KOPT-K1 (cell line): Measurements from ENCODE around the gene RNU2-1.
"Not testable (repeated sequence)": the region's sequence is repeated elsewhere in the genome, so short reads cannot be mapped to it uniquely, and the experiment has no call there.

ENCODE experiments used
- H3K27ac ChIP-seq: fragments of 200-600 bp; sonication (generic); 2 replicates; pipeline ENCODE4 v1.5.1; 2016; ENCODE audit warnings: antibody characterized with exemption, mild to moderate bottlenecking, low read depth, low read length; ENCODE audit not compliant: poor library complexity, severe bottlenecking
- H3K36me3 ChIP-seq: fragments of 200-600 bp; sonication (generic); 2 replicates; pipeline ENCODE4 v1.5.1; 2017; ENCODE audit warnings: antibody characterized with exemption, mild to moderate bottlenecking, low read length, moderate library complexity; ENCODE audit not compliant: insufficient read depth
- H3K9me3 ChIP-seq: fragments of 200-600 bp; sonication (generic); 2 replicates; pipeline ENCODE4 v1.5.1; 2017; ENCODE audit warnings: antibody characterized with exemption, low read length, mild to moderate bottlenecking; ENCODE audit not compliant: insufficient read depth, poor library complexity, severe bottlenecking

RNU2-1 gene

DNA sequence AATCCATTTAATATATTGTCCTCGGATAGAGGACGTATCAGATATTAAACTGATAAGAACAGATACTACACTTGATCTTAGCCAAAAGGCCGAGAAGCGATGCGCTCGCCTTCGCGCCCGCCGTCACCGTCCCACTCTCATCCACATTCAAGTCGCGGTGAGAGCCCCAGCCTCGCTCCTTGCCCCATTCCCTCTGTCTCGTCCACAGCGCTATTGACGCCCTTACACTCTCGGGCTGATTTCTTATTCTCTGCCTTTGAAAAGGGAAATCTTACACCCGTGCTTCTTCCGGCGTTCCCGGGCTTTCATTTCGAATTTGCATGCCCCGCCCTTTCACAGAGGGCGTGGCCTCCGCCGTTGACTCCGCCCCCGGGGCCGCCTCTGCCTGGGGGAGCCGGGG lies at the start of gene RNU2-1:
Gene RNU2-1, minus strand, starts transcription at position 101 of the 400 bp plus-strand sequence.
- H3K36me3 ChIP-seq, H3K27ac ChIP-seq, H3K9me3 ChIP-seq: not testable (repeated sequence)

- not testable (repeated sequence) for H3K9me3 ChIP-seq, H3K27ac ChIP-seq, H3K36me3 ChIP-seq
These were observed 39.1 kb upstream of the RNU2-1 start for GRCh38 chr17:43272914-43273313.

DNA sequence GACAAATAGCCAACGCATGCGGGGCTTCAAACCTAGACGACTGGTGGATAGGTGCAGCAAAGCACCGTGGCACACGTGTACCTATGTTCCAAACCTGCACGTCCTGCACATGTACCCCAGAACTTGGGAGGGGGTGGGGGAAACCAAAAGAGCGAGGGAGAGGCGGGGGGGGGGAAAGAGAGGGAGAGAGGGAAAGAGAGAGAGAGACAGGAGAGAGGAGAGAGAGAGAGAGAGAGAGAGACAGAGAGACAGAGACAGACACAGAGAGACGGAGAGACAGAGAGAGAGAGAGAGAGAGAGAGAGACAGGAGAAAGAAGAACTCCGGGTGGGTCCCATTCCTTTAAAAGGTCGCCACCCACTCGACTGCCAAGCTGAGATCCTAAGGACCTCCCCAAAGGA lies 38.7 kb upstream of the RNU2-1 start:
- H3K27ac ChIP-seq, H3K9me3 ChIP-seq, H3K36me3 ChIP-seq: not testable (repeated sequence)

- not testable (repeated sequence) for H3K9me3 ChIP-seq, H3K27ac ChIP-seq, H3K36me3 ChIP-seq
These were observed 37.1 kb upstream of the RNU2-1 start for GRCh38 chr17:43270552-43271504.

DNA sequence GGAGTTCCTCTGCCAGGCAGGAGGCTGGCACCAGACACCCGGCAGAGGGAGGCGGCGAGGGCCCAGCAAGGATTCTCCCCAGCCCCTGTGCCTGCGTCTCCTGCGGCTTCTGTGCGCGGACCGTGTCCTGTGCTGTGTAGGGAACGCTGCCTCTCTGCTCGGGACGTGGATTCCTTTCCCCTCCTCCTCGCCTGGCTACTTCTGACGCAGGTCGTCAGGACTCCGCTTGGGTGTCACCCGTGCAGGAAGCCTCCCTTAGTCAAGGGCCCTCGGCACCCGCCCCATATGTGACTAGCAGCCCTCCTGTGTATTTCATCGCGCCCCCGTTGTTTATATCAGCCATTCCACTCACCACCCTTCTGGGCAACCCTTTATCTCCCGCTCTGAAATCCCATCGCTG lies 12.7 kb upstream of the RNU2-1 start:
- not testable (repeated sequence) for H3K36me3 ChIP-seq, H3K9me3 ChIP-seq, H3K27ac ChIP-seq

GRCh38 chr17:43240596-43241352 lies 7.0 kb upstream of the RNU2-1 start:
- H3K36me3 ChIP-seq, result not testable (repeated sequence)

GRCh38 chr17:43239597-43239996 lies 5.8 kb upstream of the RNU2-1 start:
- not testable (repeated sequence) for H3K36me3 ChIP-seq, H3K27ac ChIP-seq, H3K9me3 ChIP-seq

More at GRCh38 chr17:43240596-43241352, 7.0 kb upstream of the RNU2-1 start:
- H3K27ac ChIP-seq, H3K9me3 ChIP-seq: not testable (repeated sequence)

DNA sequence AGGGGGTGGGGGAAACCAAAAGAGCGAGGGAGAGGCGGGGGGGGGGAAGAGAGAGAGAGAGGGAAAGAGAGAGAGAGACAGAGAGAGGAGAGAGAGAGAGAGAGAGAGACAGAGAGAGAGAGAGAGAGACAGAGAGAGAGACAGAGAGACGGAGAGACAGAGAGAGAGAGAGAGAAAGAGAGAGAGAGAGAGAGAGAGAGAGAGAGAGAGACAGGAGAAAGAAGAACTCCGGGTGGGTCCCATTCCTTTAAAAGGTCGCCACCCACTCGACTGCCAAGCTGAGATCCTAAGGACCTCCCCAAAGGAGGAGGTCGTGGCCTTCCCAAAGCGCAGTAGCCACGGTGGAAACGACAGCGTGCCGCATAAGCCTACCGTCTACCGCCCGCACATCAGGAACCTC lies 514 bp downstream of the RNU2-1 start:
- H3K27ac ChIP-seq, H3K36me3 ChIP-seq, H3K9me3 ChIP-seq: not testable (repeated sequence)

DNA sequence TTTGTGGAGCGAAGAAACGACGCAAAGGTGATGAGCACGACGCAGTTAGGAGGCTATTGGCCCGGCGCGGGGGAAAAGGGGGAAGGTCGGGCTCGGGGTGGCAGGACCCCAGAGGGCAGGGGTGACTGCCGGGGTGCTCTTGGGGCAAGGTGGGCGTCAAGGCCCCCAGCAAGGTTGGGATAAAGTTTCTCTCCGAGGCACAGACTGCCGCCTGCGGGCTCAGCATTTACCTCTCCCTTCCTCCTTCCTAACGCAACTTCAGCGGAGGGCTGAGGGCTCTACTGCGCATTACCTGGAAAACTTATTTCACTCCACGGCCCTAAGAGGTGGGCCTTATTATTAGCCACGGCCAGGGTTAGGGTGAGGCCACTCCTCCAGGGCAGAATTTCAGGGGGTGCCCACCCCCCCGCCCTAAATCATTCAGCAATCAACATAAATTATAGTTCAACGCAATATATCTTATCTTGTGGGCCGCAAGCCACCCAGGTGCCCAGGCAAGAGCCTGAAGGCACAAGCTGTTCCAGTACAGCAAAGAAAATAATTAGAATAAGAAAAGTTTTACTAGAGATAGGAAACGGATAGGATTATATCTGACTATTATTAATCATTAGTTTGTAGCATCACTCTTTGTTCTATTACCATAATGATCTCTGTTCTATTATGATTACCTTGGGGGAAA lies 1.6 kb downstream of the RNU2-1 start:
- peak overlapping the region; percentile 47 for H3K27ac ChIP-seq
- H3K9me3 ChIP-seq, H3K36me3 ChIP-seq: not testable (repeated sequence)

DNA sequence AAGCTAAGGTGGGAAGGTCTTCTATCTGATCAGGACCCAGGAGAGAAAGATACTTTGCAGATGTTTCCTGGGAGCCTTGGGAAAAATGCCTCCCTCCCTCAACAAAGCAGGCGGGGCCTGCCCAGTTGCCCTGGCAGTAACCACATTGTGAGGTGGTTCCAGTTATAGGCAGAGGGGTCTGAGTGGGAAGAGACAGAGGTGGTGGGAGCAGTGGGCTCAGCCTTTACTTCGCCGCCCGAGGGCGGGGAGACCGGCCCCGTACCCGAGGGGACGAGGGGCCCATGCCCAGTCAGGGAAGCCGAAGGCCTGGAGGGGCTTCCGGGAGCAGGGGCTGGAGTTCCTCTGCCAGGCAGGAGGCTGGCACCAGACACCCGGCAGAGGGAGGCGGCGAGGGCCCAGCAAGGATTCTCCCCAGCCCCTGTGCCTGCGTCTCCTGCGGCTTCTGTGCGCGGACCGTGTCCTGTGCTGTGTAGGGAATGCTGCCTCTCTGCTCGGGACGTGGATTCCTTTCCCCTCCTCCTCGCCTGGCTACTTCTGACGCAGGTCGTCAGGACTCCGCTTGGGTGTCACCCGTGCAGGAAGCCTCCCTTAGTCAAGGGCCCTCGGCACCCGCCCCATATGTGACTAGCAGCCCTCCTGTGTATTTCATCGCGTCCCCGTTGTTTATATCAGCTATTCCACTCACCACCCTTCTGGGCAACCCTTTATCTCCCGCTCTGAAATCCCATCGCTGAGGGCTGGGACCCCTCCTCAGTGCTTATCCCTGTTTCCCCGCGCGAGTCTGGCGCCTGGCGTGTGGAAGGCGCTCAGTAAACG lies 2.4 kb downstream of the RNU2-1 start:
- H3K9me3 ChIP-seq, H3K36me3 ChIP-seq: not testable (repeated sequence)
- peak overlapping the region; percentile 47 for H3K27ac ChIP-seq

GRCh38 chr17:43228020-43228782 lies 5.6 kb downstream of the RNU2-1 start, which contains the start of gene CCDC200:
Gene CCDC200 (minus strand): TSS chr17:43228623. CDS start chr17:43228554, 69 bp downstream.
- not testable (repeated sequence) for H3K27ac ChIP-seq, H3K9me3 ChIP-seq
- H3K36me3 ChIP-seq, result peaks cover 25% of the 10 kb centered on the region

- Histone ChIP-seq H3K36me3 (peaks cover 26% of the 10 kb centered on the region), H3K27ac (no peak overlapping the region), H3K9me3 (no peaks in the 10 kb centered on the region)
These were observed 7.4 kb downstream of the RNU2-1 start for GRCh38 chr17:43226393-43226792.

DNA sequence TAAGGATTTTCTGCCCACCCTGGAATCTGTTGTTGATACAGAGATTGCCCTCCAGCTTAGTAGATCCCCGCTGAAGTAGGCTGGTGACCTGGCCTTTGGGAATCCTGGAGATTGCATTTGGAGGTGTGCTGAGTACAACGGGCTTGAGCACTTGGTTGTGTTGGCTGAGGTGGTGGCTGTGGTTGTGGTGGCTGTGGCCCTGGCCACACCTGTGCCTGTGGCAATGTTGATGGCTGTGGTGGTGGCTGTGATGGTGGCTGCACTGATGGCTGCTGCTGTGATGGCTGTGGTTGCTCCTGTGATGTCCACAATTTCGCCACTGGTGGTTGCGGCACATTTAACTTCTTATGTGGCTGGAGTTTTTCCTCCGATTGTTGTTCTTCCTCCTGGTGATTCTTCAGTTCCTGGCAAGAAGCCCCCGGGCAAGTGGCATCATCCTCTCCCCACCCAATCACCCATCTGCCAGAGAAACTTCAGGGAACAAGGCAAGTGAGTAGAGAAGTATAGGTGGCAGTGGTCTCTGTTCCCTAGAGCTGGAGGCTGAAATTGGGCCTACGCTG lies 9.6 kb downstream of the RNU2-1 start:
- Histone ChIP-seq H3K36me3 (peaks cover 28% of the 10 kb centered on the region), H3K27ac (no peak overlapping the region), H3K9me3 (no peaks in the 10 kb centered on the region)
